ENCODE data around the gene ARL15.
A peak's percentile ranks its signal among the peaks of the same experiment; 100 is the strongest.

Gene ARL15

DNA sequence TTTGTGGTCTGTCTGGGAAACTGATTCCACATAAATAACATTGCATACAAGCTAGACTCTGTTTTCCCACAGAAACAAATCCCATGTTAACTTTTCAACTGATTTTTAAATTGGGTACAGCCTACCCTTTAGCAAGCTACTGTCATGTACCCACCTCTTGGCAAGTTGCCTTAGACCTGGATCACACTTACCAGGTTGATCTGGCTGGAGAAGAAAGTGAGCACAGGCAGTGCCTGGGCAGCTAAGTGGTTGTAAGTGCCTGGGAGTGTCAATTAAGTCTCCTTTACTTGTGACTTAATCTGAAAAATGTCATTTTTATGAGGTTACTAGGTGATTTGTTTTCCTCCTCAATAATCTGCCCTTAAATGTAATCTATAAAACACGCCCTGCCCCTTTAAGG is 336.4 kb downstream of the ARL15 start:
- TF ChIP-seq POLR2AphosphoS5 (IDR thresholded peaks at IDR 0.05; ENCODE audit: borderline replicate concordance, low read depth, low read length) (no peak), EZH2 (IDR thresholded peaks at IDR 0.05) (no peak), FOXP2 (optimal IDR thresholded peaks at IDR 0.05; ENCODE audit: control extremely low read depth, extremely low read length, insufficient read depth) (no peak)
- Histone ChIP-seq H3K27ac (no peak overlapping the region), H3K4me3 (no peak overlapping the region), H3K9ac (ENCODE audit: insufficient read length) (no peak overlapping the region), H3K36me3 (ENCODE audit: insufficient read depth, low read length) (no peaks in the 10 kb centered on the region), H3K9me3 (ENCODE audit: low read depth, low read length) (no peaks in the 10 kb centered on the region)
- no peak for DNase-seq (ENCODE audit: low read depth, low spot score)

DNA sequence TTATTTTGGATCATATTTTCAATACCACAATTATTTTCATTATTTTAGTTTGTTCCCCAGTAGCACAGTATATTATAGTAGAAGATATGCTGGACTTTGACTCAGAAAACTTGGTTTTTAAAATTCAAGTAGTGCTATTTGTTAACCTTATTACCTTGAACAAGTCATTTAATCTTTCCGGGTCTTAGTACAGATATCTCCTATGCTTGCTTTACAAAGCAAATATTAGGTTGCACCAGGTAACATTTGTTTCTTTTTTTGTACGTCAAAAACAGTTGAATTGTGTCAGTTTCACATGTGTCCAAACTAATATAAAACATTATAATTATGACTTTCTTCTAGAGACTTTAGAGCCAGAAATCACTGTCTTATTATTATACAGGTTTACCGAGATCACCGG is 338.1 kb downstream of the ARL15 start:
- TF ChIP-seq POLR2AphosphoS5 (IDR thresholded peaks at IDR 0.05; ENCODE audit: borderline replicate concordance, low read depth, low read length) (no peak), FOXP2 (optimal IDR thresholded peaks at IDR 0.05; ENCODE audit: control extremely low read depth, extremely low read length, insufficient read depth) (no peak), EZH2 (IDR thresholded peaks at IDR 0.05) (no peak)
- H3K9me3 ChIP-seq (ENCODE audit: low read depth, low read length) = no peaks in the 10 kb centered on the region
- H3K36me3 ChIP-seq (ENCODE audit: insufficient read depth, low read length) = no peaks in the 10 kb centered on the region
- H3K27ac ChIP-seq = no peak overlapping the region
- no peak overlapping the region for H3K4me3 ChIP-seq
- H3K9ac ChIP-seq (ENCODE audit: insufficient read length) = no peak overlapping the region
- DNase-seq (ENCODE audit: low read depth, low spot score) = no peak

DNA sequence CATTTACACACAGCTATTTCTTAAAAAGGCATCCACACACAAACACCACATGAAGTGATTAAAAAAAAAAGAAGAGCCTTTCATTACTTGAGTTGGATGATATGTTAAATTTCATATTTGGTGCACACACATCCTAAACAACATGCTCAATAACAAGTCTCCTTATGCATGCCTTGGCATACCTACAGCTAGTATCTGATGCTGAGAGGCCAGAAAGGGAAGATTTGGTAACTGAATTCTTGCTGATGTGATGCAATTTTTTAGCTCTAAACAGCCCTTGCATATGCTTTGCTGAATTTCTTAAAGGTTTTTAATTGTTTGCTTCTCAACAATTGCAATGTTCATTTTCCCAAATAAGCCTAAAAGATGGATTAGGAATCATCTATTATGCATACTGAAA is 338.8 kb downstream of the ARL15 start:
- H3K9me3 ChIP-seq (ENCODE audit: low read depth, low read length) = no peaks in the 10 kb centered on the region
- H3K36me3 ChIP-seq (ENCODE audit: insufficient read depth, low read length) = no peaks in the 10 kb centered on the region
- TF ChIP-seq POLR2AphosphoS5 (IDR thresholded peaks at IDR 0.05; ENCODE audit: borderline replicate concordance, low read depth, low read length) (no peak), FOXP2 (optimal IDR thresholded peaks at IDR 0.05; ENCODE audit: control extremely low read depth, extremely low read length, insufficient read depth) (no peak), EZH2 (IDR thresholded peaks at IDR 0.05) (no peak)
- H3K9ac ChIP-seq (ENCODE audit: insufficient read length) = no peak overlapping the region
- H3K4me3 ChIP-seq = no peak overlapping the region
- DNase-seq (ENCODE audit: low read depth, low spot score) = no peak
- H3K27ac ChIP-seq = no peak overlapping the region

DNA sequence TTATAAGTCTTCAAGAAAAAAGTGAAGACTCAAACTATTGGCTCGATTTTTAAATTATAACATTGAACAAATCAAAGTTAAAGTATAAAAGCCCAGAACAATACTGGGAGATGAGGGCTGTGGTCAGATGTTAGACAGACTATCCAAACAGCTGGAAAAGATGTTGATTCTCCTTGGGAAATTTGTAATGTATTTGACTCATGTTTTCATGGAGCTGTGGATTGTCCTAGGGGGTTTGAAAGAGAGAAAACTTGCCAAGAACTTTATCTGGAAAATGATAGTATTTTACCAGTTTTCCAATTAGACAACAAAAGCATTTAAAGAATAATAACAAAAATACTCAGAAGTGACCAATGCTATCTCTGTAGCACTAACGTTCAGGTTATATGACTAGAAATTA is 339.2 kb downstream of the ARL15 start:
- Histone ChIP-seq H3K27ac (no peak overlapping the region), H3K9ac (ENCODE audit: insufficient read length) (no peak overlapping the region), H3K4me3 (no peak overlapping the region), H3K9me3 (ENCODE audit: low read depth, low read length) (no peaks in the 10 kb centered on the region), H3K36me3 (ENCODE audit: insufficient read depth, low read length) (no peaks in the 10 kb centered on the region)
- no peak for DNase-seq (ENCODE audit: low read depth, low spot score)
- TF ChIP-seq FOXP2 (optimal IDR thresholded peaks at IDR 0.05; ENCODE audit: control extremely low read depth, extremely low read length, insufficient read depth) = no peak

DNA sequence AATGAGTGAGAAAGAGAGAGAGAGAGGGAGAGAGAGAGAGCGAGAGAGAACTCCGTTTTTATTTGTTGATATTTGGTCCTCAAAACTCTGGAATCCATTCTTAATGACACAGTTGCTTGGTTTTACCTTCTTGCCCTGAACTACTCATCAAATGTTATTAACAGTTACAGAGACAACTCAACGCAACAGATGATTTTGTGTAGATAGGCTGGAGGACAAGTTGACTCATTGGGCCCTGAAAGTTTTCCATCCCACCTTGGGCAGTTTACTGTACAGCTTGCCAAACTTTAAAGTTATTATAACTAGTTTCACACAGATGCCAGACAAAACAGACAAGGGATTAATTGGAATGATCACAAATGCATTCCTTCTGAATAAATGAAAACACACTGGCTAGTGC is 339.9 kb downstream of the ARL15 start:
- no peaks in the 10 kb centered on the region for H3K9me3 ChIP-seq (ENCODE audit: low read depth, low read length)
- DNase-seq (ENCODE audit: low read depth, low spot score) = no peak
- no peaks in the 10 kb centered on the region for H3K36me3 ChIP-seq (ENCODE audit: insufficient read depth, low read length)
- TF ChIP-seq EZH2 (IDR thresholded peaks at IDR 0.05) (no peak), POLR2AphosphoS5 (IDR thresholded peaks at IDR 0.05; ENCODE audit: borderline replicate concordance, low read depth, low read length) (no peak), FOXP2 (optimal IDR thresholded peaks at IDR 0.05; ENCODE audit: control extremely low read depth, extremely low read length, insufficient read depth) (no peak)
- H3K27ac ChIP-seq = no peak overlapping the region
- H3K9ac ChIP-seq (ENCODE audit: insufficient read length) = no peak overlapping the region
- no peak overlapping the region for H3K4me3 ChIP-seq

DNA sequence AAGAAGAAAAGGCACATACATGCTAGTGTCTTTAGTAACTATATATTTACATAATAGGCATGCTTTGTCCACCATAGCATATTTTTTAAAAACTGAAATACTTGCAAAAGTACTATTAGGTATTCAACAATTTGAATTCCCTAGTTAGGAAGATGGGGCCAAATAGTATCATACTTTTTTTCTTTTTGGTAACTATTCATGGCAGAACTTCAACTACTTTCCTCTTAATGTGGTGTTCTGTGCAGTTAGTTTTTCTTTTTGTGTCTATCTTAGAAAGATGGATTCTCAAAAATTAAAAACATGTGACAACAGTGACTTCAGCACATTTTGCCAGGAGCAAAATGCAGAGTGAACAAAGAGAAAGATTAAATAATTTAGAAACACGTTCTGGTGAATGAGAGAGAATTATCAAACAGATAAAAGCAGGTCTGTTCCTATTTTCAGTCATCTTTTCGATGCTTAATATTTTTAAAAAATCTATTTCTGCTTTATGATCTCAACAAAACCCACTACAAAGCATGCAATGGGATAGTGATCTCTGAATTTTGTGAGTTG is 341.1 kb downstream of the ARL15 start:
- no peaks in the 10 kb centered on the region for H3K9me3 ChIP-seq (ENCODE audit: low read depth, low read length)
- DNase-seq (ENCODE audit: low read depth, low spot score) = no peak
- no peak overlapping the region for H3K9ac ChIP-seq (ENCODE audit: insufficient read length)
- H3K4me3 ChIP-seq = peak overlapping the region; percentile 12; the same call in 1 of the 2 replicates
- peak overlapping the region; percentile 74 for H3K27ac ChIP-seq
- no peaks in the 10 kb centered on the region for H3K36me3 ChIP-seq (ENCODE audit: insufficient read depth, low read length)
- TF ChIP-seq EZH2 (IDR thresholded peaks at IDR 0.05) (no peak), FOXP2 (optimal IDR thresholded peaks at IDR 0.05; ENCODE audit: control extremely low read depth, extremely low read length, insufficient read depth) (no peak), POLR2AphosphoS5 (IDR thresholded peaks at IDR 0.05; ENCODE audit: borderline replicate concordance, low read depth, low read length) (no peak)

DNA sequence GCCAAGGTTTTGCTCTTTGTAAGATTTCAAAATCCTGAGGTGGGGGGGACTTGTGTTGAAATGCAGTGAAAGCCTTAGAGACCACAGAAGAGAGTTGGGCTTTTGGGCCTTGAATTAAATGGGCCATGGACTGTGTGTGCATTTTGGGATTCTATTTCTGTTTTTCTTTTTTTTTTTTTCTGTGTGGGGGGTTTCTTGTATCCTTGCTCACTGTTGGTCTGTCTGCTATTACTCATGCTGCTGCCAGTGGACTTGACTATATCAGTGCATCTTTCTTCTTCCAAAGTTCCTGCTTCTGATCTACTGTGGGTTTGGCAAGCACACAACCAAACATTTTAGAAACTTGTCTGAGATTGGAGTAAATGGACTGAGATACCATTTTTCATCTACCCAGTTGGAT is 344.9 kb downstream of the ARL15 start:
- H3K9me3 ChIP-seq (ENCODE audit: low read depth, low read length) = no peaks in the 10 kb centered on the region
- no peaks in the 10 kb centered on the region for H3K36me3 ChIP-seq (ENCODE audit: insufficient read depth, low read length)
- H3K9ac ChIP-seq (ENCODE audit: insufficient read length) = no peak overlapping the region
- H3K27ac ChIP-seq = no peak overlapping the region
- DNase-seq (ENCODE audit: low read depth, low spot score) = no peak
- no peak overlapping the region for H3K4me3 ChIP-seq
- TF ChIP-seq EZH2 (IDR thresholded peaks at IDR 0.05) = no peak
- TF ChIP-seq FOXP2 (optimal IDR thresholded peaks at IDR 0.05; ENCODE audit: control extremely low read depth, extremely low read length, insufficient read depth) = no peak

DNA sequence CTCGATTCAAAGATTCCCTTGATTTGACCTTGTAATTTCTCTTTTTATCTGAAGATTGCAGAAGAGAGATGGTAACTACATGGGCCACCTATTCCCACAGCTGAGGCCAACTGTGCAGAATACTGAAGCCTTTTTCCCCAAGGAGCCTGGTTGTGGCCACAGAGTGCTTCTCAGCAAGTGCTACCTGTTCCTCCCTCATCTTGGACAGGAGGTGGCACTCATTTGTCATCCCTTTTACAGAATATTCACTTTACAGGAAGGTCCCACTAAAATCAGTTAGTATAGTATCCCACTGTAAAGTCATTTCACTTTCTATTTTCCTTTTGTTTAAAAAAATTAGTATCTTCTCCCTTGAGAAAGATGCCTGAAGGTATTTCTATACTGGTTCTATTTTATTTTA is 346.4 kb downstream of the ARL15 start:
- no peaks in the 10 kb centered on the region for H3K9me3 ChIP-seq (ENCODE audit: low read depth, low read length)
- no peak for TF ChIP-seq FOXP2 (optimal IDR thresholded peaks at IDR 0.05; ENCODE audit: control extremely low read depth, extremely low read length, insufficient read depth)
- TF ChIP-seq POLR2AphosphoS5 (IDR thresholded peaks at IDR 0.05; ENCODE audit: borderline replicate concordance, low read depth, low read length) = no peak
- no peak for TF ChIP-seq EZH2 (IDR thresholded peaks at IDR 0.05)
- H3K36me3 ChIP-seq (ENCODE audit: insufficient read depth, low read length) = no peaks in the 10 kb centered on the region
- H3K27ac ChIP-seq = no peak overlapping the region
- no peak overlapping the region for H3K9ac ChIP-seq (ENCODE audit: insufficient read length)
- DNase-seq (ENCODE audit: low read depth, low spot score) = no peak
- no peak overlapping the region for H3K4me3 ChIP-seq

DNA sequence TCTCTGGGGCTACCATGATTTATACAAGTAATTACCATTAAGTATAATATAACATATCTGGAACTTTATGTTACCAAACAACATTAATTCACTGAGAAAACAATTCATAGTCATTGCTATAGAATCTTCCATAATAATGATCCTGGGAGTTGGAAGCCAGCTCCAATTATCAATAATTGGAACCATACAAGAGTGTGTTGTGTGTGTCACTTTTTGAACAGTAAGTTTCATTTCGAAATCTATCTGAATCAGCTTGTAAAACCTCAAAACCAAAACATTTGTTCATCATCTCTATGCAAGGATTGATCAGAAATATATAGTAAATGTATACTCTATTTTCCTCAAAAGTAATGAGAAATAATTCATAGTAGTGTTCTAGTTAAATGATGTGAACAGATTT is 348.1 kb downstream of the ARL15 start:
- H3K27ac ChIP-seq = no peak overlapping the region
- no peak overlapping the region for H3K9ac ChIP-seq (ENCODE audit: insufficient read length)
- no peak for TF ChIP-seq FOXP2 (optimal IDR thresholded peaks at IDR 0.05; ENCODE audit: control extremely low read depth, extremely low read length, insufficient read depth)
- TF ChIP-seq POLR2AphosphoS5 (IDR thresholded peaks at IDR 0.05; ENCODE audit: borderline replicate concordance, low read depth, low read length) = no peak
- no peak for TF ChIP-seq EZH2 (IDR thresholded peaks at IDR 0.05)
- H3K4me3 ChIP-seq = no peak overlapping the region
- DNase-seq (ENCODE audit: low read depth, low spot score) = no peak
- H3K36me3 ChIP-seq (ENCODE audit: insufficient read depth, low read length) = no peaks in the 10 kb centered on the region
- no peaks in the 10 kb centered on the region; the same call in 1 of the 2 replicates for H3K9me3 ChIP-seq (ENCODE audit: low read depth, low read length)
